HepG2 (cell line): ENCODE measurements around the gene KDM2B. TPM values are rescaled to one million over a fixed set of nuclear protein-coding genes. Genes with fewer than 3 reads are reported as not detected.

Experiments
- ATAC-seq: fragments of 200-7000 bp; cut with Tn5 transposase; 3 replicates; pipeline ENCODE4 v1.9.1; 2020; ENCODE audit warnings: mild to moderate bottlenecking, moderate library complexity
- BruUV-seq: library from RNA; stranded (reverse); fragments of 400-500 nt; replicated peaks from 2 replicates; lab custom pipeline; 2021; lab: Mats Ljungman, UMichigan
- CTCF ChIA-PET: fragments of 300-600 bp; formaldehyde crosslinking; extraction: SDS; loops from one replicate; lab custom pipeline; 2021; ENCODE audit warnings: low total read pairs, inconsistent platforms, low intra/inter-chr PET ratio; lab: Yijun Ruan, JAX
- POLR2A ChIA-PET: fragments of 350-600 bp; sonication (Branson Sonifier 250); formaldehyde crosslinking; loops from one replicate; lab custom pipeline; 2020; ENCODE audit warnings: antibody characterized with exemption, inconsistent platforms; lab: Yijun Ruan, JAX
- DNase-seq: peaks from one replicate; pipeline ENCODE4 v3.0.0-alpha.2; 2015; ENCODE audit warnings: low spot score
- FAIRE-seq: peaks from 3 replicates; lab custom pipeline; 2011; peaks lifted over from hg19 to GRCh38; lab: Jason Lieb, UNC
- H2AFZ ChIP-seq: one replicate; pipeline ENCODE4 v1.6.1; 2011; ENCODE audit warnings: low read length, inconsistent platforms
- H3K27ac ChIP-seq: fragments of 300-600 bp; 3 replicates; pipeline ENCODE4 v1.8.0; 2011; ENCODE audit warnings: mixed run types, mild to moderate bottlenecking, mixed read lengths, low read length, inconsistent platforms; ENCODE audit not compliant: insufficient read depth; ENCODE audit errors: extremely low read length
- H3K27me3 ChIP-seq, 2 experiments: fragments of 200-600 bp in 1 of 2; 2 replicates in 1 of 2; 3 replicates in 1 of 2; pipeline versions ENCODE4 v1.6.0 to v1.8.0; 2011; ENCODE audit warnings: low read length in 2 of 2, mild to moderate bottlenecking in 2 of 2, moderate library complexity in 2 of 2, inconsistent platforms in 1 of 2; ENCODE audit not compliant: insufficient read depth in 2 of 2, control insufficient read depth in 1 of 2
- H3K36me3 ChIP-seq, 2 experiments: fragments of 200-600 bp in 1 of 2; replicated peaks in 1 of 2; 2 replicates in 1 of 2; 3 replicates in 1 of 2; pipeline versions ENCODE4 v1.5.1 to v1.8.0; 2011; ENCODE audit warnings: low read length in 2 of 2, inconsistent platforms in 1 of 2; ENCODE audit not compliant: insufficient read depth in 2 of 2, control insufficient read depth in 1 of 2
- H3K4me1 ChIP-seq: 2 replicates; pipeline ENCODE4 v1.5.1; 2012; ENCODE audit warnings: low read length, inconsistent platforms; ENCODE audit not compliant: insufficient read depth
- H3K4me2 ChIP-seq: 2 replicates; pipeline ENCODE4 v1.6.0; 2011; ENCODE audit warnings: low read depth, low read length, inconsistent platforms
- H3K4me3 ChIP-seq, 3 experiments: fragments of 200-600 bp in 1 of 3; sonication (generic), shearing (Covaris generic) in 1 of 3; replicated peaks in 1 of 3; 2 replicates each; pipeline ENCODE4 v1.5.1; 2011 to 2016; ENCODE audit warnings: low read length in 3 of 3, inconsistent platforms in 2 of 3, low read depth in 2 of 3, mild to moderate bottlenecking in 2 of 3, control low read depth in 1 of 3, mixed read lengths in 1 of 3; ENCODE audit not compliant: insufficient read depth in 1 of 3
- H3K79me2 ChIP-seq: one replicate; pipeline ENCODE4 v1.6.1; 2011; ENCODE audit warnings: low read length, inconsistent platforms; ENCODE audit not compliant: insufficient read depth
- H3K9ac ChIP-seq: 2 replicates; pipeline ENCODE4 v1.6.0; 2011; ENCODE audit warnings: mild to moderate bottlenecking, low read depth, low read length, inconsistent platforms; ENCODE audit not compliant: insufficient read depth
- H3K9me3 ChIP-seq: 2 replicates; pipeline ENCODE4 v1.5.1; 2012; ENCODE audit warnings: mild to moderate bottlenecking, low read length
- H4K20me1 ChIP-seq: 2 replicates; pipeline ENCODE4 v1.6.0; 2011; ENCODE audit warnings: inconsistent platforms, mild to moderate bottlenecking, low read length, moderate library complexity; ENCODE audit not compliant: insufficient read depth
- CREBL2 ChIP-seq: sonication (generic); formaldehyde crosslinking; IDR thresholded peaks from 2 replicates; pipeline ENCODE4 v1.8.1; 2023; ENCODE audit warnings: missing genetic modification reagents, mild to moderate bottlenecking, borderline replicate concordance
- GABPB1 ChIP-seq: IDR thresholded peaks from 2 replicates; pipeline ENCODE4 v1.6.1; 2016; ENCODE audit warnings: mild to moderate bottlenecking, missing genetic modification reagents, moderate library complexity, missing compliant biosample characterization
- GTF3A ChIP-seq: sonication (generic); formaldehyde crosslinking; conservative IDR thresholded peaks from 2 replicates; pipeline ENCODE4 v1.4.0; 2020; ENCODE audit warnings: mild to moderate bottlenecking, missing genetic modification reagents
- HDAC1 ChIP-seq: sonication (generic); formaldehyde crosslinking; IDR thresholded peaks from 2 replicates; pipeline ENCODE4 v1.5.1; 2020; ENCODE audit warnings: mild to moderate bottlenecking, missing genetic modification reagents
- HMGA1 ChIP-seq: sonication (generic); formaldehyde crosslinking; conservative IDR thresholded peaks from 2 replicates; pipeline ENCODE4 v1.4.0; 2020; ENCODE audit warnings: missing genetic modification reagents
- MAFK ChIP-seq, 2 experiments: IDR thresholded peaks in 1 of 2; conservative IDR thresholded peaks in 1 of 2; 2 replicates each; pipeline ENCODE4 v1.6.1; 2011; ENCODE audit warnings: improper control_type of control experiment in 2 of 2, low read length in 2 of 2
- MZF1 ChIP-seq: sonication (generic); formaldehyde crosslinking; IDR thresholded peaks from 2 replicates; pipeline ENCODE4 v1.8.1; 2023; ENCODE audit warnings: mild to moderate bottlenecking, missing genetic modification reagents, borderline replicate concordance
- NPAS2 ChIP-seq: sonication (generic); formaldehyde crosslinking; IDR thresholded peaks from 2 replicates; pipeline ENCODE4 v1.8.0; 2022; ENCODE audit warnings: mild to moderate bottlenecking, missing genetic modification reagents, borderline replicate concordance
- STAT6 ChIP-seq: sonication (generic); formaldehyde crosslinking; IDR thresholded peaks from 2 replicates; pipeline ENCODE4 v1.4.0; 2020; ENCODE audit warnings: missing genetic modification reagents, mild to moderate bottlenecking, borderline replicate concordance
- ZBTB14 ChIP-seq: sonication (generic); formaldehyde crosslinking; IDR thresholded peaks from 2 replicates; pipeline ENCODE4 v1.4.0; 2020; ENCODE audit warnings: missing genetic modification reagents
- ZFYVE20 ChIP-seq: sonication (generic); formaldehyde crosslinking; IDR thresholded peaks from 2 replicates; pipeline ENCODE4 v1.8.0; 2023; ENCODE audit warnings: low read depth, mild to moderate bottlenecking, moderate library complexity, missing genetic modification reagents, borderline replicate concordance
- ZNF101 ChIP-seq: sonication (generic); formaldehyde crosslinking; IDR thresholded peaks from 2 replicates; pipeline ENCODE4 v1.4.0; 2020; ENCODE audit warnings: mild to moderate bottlenecking, low read depth, missing genetic modification reagents, borderline replicate concordance
- ZNF460 ChIP-seq: sonication (generic); formaldehyde crosslinking; IDR thresholded peaks from 2 replicates; pipeline ENCODE4 v1.5.1; 2020; ENCODE audit warnings: missing genetic modification reagents, mild to moderate bottlenecking, borderline replicate concordance
- ZNF615 ChIP-seq: sonication (generic); formaldehyde crosslinking; IDR thresholded peaks from 2 replicates; pipeline ENCODE4 v1.5.0; 2020; ENCODE audit warnings: mild to moderate bottlenecking, missing genetic modification reagents, borderline replicate concordance
- ZNF768 ChIP-seq: sonication (generic); formaldehyde crosslinking; IDR thresholded peaks from 2 replicates; pipeline ENCODE4 v1.4.0; 2020; ENCODE audit warnings: missing genetic modification reagents
- ZNF879 ChIP-seq: sonication (generic); formaldehyde crosslinking; IDR thresholded peaks from 2 replicates; pipeline ENCODE4 v1.8.1; 2023; ENCODE audit warnings: missing genetic modification reagents
- WGBS: methylation state at CpG from one replicate; pipeline ENCODE4 v1.1.6; 2017; ENCODE audit warnings: low lambda C conversion rate; 5-methylcytosine and 5-hydroxymethylcytosine counted together
- in situ Hi-C: cut with HindIII; loops from 2 replicates; pipeline ENCODE4 v1.10.0; 2017; ENCODE audit warnings: low pct_unique_long_range_greater_than_20kb; ENCODE audit not compliant: extremely low pct_ligation_motif_present
- intact Hi-C: fragments of 100-400 bp; cut with micrococcal nuclease; formaldehyde crosslinking; loops from one replicate; pipeline ENCODE4 v1.10.0; 2022; ENCODE audit not compliant: unreplicated experiment
- polyA plus RNA-seq, 8 experiments: library from polyadenylated mRNA; depleted of rRNA in 3 of 8; stranded (reverse) in 7 of 8; unstranded in 1 of 8; fragments of >200 nt; fragmentation: Illumina TruSeq in 4 of 8; extraction: Trizol in 4 of 8; gene quantifications; 2 replicates each; pipeline versions ENCODE4 v1.2.1 to v1.2.3, GENCODE V29; 2011 to 2016; ENCODE audit warnings: low read depth in 4 of 8, missing spikeins in 1 of 8, mixed read lengths in 1 of 8; ENCODE audit not compliant: insufficient read depth in 1 of 8
- total RNA-seq, 5 experiments: library from RNA; depleted of rRNA; stranded (reverse); fragments of >200 nt; fragmentation: Illumina TruSeq; extraction: Trizol; gene quantifications; 2 replicates each; pipeline ENCODE4 v1.2.3, GENCODE V29; 2016; ENCODE audit warnings: low read depth in 1 of 5

KDM2B gene
- total and polyA plus RNA-seq, 2 of the 13 experiments (the other 11 are each of a cell fraction or from before 2014, with no cell fraction given): 17.5 to 26.1 TPM

GRCh38 chr12:121508533-121508932 lies 72.3 kb downstream of the KDM2B start:
- Histone ChIP-seq H3K79me2 (no peaks in the 10 kb centered on the region), H3K4me3 (no peak overlapping the region), H3K9ac (no peak overlapping the region), H3K4me1 (peaks cover 4% of the 10 kb centered on the region), H2AFZ (no peak overlapping the region), H4K20me1 (no peaks in the 10 kb centered on the region), H3K36me3 (peaks cover 11 to 33% of the 10 kb centered on the region in 2 experiments), H3K27me3 (no peaks in the 10 kb centered on the region), H3K4me2 (no peak overlapping the region), H3K27ac (no peak overlapping the region), H3K9me3 (no peaks in the 10 kb centered on the region)
- no peak for FAIRE-seq
- in situ Hi-C loops: no loop called here
- BruUV-seq: no TSS peak
- ChIA-PET POLR2A (no interaction called here), CTCF (no interaction called here)
- intact Hi-C loops: no loop called here
- no peak for ATAC-seq
- peak; percentile 91 for TF ChIP-seq ZNF768
- no peak for TF ChIP-seq ZNF879 (CRISPR knock-in tag)
- 94% methylated on average over 10 of the region's 11 CpGs for WGBS
- no peak for DNase-seq

GRCh38 chr12:121507984-121508383 lies 72.8 kb downstream of the KDM2B start:
- no peak for FAIRE-seq
- H3K4me2 ChIP-seq: no peak overlapping the region
- H3K4me3 ChIP-seq: no peak overlapping the region
- CTCF ChIA-PET: no interaction called here
- no peak for ATAC-seq
- no peaks in the 10 kb centered on the region for H3K27me3 ChIP-seq
- DNase-seq: no peak
- no peaks in the 10 kb centered on the region for H3K4me1 ChIP-seq
- no peak overlapping the region for H3K27ac ChIP-seq
- H4K20me1 ChIP-seq: no peaks in the 10 kb centered on the region
- BruUV-seq: no TSS peak
- peaks cover 8 to 31% of the 10 kb centered on the region in 2 experiments for H3K36me3 ChIP-seq
- H2AFZ ChIP-seq: no peak overlapping the region
- POLR2A ChIA-PET: no interaction called here
- no peaks in the 10 kb centered on the region for H3K79me2 ChIP-seq
- WGBS: 93% methylated on average over 3 of the region's 3 CpGs
- H3K9ac ChIP-seq: no peak overlapping the region
- no peaks in the 10 kb centered on the region for H3K9me3 ChIP-seq
- in situ Hi-C loops (no loop called here), intact Hi-C loops (no loop called here)
- TF ChIP-seq MAFK (conservative IDR thresholded peaks at IDR 0.05 in 1 of 2, IDR thresholded peaks at IDR 0.05 in 1 of 2; ENCODE audit: low read length in 2 of 2): no peak
- no peak for TF ChIP-seq ZNF101
- no peak for TF ChIP-seq CREBL2
- no peak for TF ChIP-seq GABPB1 (CRISPR knock-in tag)
- TF ChIP-seq ZNF615 (CRISPR knock-in tag): no peak
- TF ChIP-seq ZNF460 (CRISPR knock-in tag): no peak
- TF ChIP-seq HMGA1 (CRISPR knock-in tag): no peak
- no peak for TF ChIP-seq ZBTB14 (CRISPR knock-in tag)
- no peak for TF ChIP-seq NPAS2 (CRISPR knock-in tag)
- TF ChIP-seq ZFYVE20 (CRISPR knock-in tag): no peak
- no peak for TF ChIP-seq GTF3A
- no peak for TF ChIP-seq MZF1 (CRISPR knock-in tag)
- TF ChIP-seq HDAC1 (CRISPR knock-in tag): no peak
- TF ChIP-seq STAT6 (CRISPR knock-in tag): no peak
